NCI-H446 (cell line): ENCODE data around the gene STK16.
"Not testable (repeated sequence)": the region's sequence is repeated elsewhere in the genome, so short reads cannot be mapped to it uniquely, and the experiment has no call there.

Source experiments
- DNase-seq, 2 experiments: peaks; one replicate each; lab custom pipeline; 2025; lab: John Stamatoyannopoulos, UW

Gene STK16

GRCh38 chr2:219270055-219270372 lies 24.7 kb downstream of the STK16 start:
- DNase-seq = no peak

GRCh38 chr2:219271021-219271420 lies 25.7 kb downstream of the STK16 start:
- DNase-seq = no peak

GRCh38 chr2:219272356-219272755 lies 27.1 kb downstream of the STK16 start:
- DNase-seq = no peak

GRCh38 chr2:219272995-219273394 lies 27.7 kb downstream of the STK16 start:
- DNase-seq = no peak

- DNase-seq = no peak
Measured at GRCh38 chr2:219273937-219274336, 28.7 kb downstream of the STK16 start.

GRCh38 chr2:219274361-219274921 lies 29.2 kb downstream of the STK16 start:
- DNase-seq = no peak

- peak; percentile 33 to 73 for DNase-seq
Measured at GRCh38 chr2:219277703-219278654, 32.7 kb downstream of the STK16 start.

GRCh38 chr2:219278655-219279150 lies 33.4 kb downstream of the STK16 start:
- DNase-seq = no peak

GRCh38 chr2:219279151-219279915 lies 34.1 kb downstream of the STK16 start, which contains the start of gene DNAJB2:
DNAJB2 (plus strand) TSS chr2:219279366; CDS start chr2:219279834, 468 bp downstream.
- DNase-seq = peak; percentile 92 to 98

GRCh38 chr2:219279916-219280516 lies 34.7 kb downstream of the STK16 start:
- no peak for DNase-seq

GRCh38 chr2:219280651-219281050 lies 35.4 kb downstream of the STK16 start:
- DNase-seq = no peak

GRCh38 chr2:219281588-219281987 lies 36.3 kb downstream of the STK16 start:
- no peak for DNase-seq

- DNase-seq = no peak
Measured at GRCh38 chr2:219282375-219282774, 37.1 kb downstream of the STK16 start.

- DNase-seq = no peak
Measured at GRCh38 chr2:219282943-219283581, 37.8 kb downstream of the STK16 start.

GRCh38 chr2:219284501-219285372 lies 39.5 kb downstream of the STK16 start:
- DNase-seq = no peak

- DNase-seq = no peak
Measured at GRCh38 chr2:219285373-219285735, 40.1 kb downstream of the STK16 start.

- DNase-seq = no peak
Measured at GRCh38 chr2:219285894-219286425, 40.7 kb downstream of the STK16 start.

- DNase-seq = no peak
Measured at GRCh38 chr2:219286436-219287115, 41.3 kb downstream of the STK16 start.

- DNase-seq = not testable (repeated sequence)
Measured at GRCh38 chr2:219287116-219287440, 41.8 kb downstream of the STK16 start.
